Stimulated activated CD8-positive, alpha-beta memory T cell treated with anti-CD3 and anti-CD28 coated beads, Interleukin-15, amount 100 ng/mL, for 24 hours (primary cell): Measurements from ENCODE around the gene PACSIN1.

Source experiments
- DNase-seq: peaks from one replicate; pipeline ENCODE4 v3.0.0-alpha.2; 2020; ENCODE audit warnings: low read depth

PACSIN1 gene

DNA sequence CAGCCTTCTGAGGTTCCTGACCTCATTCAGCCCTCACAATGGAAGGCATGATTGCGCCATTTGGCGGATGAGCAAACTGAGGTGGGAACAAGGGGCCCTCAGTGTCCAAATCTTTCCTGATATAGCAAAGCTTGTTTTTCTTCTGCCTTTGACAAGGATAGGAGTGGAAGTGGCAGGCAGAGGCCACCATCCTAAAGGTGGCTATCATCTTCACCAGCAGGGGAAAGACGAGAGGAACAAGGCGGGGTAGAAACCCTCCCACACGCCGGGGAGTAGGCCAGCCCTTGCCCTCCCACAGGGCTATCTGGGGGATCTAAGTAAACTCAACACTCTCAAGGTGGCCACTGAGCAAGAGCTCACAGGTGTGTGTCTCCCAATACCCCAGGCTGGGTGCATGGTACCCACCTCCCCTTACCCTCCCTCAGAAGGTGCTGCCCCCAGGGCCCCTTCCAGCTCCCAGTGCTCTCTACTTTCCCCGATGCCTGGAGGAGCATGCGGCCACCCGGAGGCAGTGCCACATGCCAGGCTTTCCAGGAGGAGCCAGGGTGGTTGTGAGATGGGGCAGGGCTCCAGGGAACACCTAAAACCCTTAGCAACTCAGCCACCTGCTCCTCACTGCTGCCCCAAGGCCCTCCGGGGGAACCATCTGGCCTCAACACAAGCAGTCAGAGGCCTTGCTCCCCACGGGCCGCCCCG lies 79.0 kb downstream of the PACSIN1 start:
- no peak for DNase-seq

DNA sequence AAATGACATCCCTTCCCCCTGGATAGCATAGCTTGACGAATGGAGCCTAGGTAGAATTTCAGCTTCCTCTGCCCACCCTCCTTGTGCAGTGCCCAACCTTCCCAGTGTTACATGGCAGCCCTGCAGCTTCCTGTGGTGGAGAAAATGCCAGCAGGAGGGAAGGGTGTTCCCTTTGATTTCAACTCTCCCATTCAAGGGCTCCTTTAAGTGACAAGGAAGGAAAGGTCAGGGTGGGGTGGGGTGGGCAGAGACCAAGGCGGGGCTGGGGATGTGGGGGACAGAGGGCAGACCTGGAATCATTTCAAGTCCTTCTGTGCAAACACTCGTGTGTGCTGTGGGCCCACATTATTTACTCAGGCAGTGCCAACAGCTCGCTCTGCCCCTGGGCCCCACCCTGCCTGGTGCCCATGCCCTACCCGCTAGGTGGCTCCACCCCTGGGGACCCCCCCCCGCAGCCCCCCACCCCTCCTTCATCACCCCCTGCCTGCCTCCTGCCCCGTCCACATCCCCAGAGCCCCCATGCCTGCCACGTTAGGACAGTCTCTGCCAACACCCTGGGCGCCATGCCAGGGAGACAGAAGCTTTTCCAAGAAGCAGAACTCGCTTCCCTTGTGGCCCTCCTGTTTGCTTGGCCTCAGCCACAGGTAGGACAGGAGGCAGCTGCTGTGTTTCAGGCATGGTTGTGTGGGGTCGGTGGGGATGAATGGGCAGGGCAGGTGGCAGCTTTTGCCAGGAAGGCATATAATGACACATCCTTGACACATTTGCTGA lies 80.9 kb downstream of the PACSIN1 start:
- DNase-seq = no peak

DNA sequence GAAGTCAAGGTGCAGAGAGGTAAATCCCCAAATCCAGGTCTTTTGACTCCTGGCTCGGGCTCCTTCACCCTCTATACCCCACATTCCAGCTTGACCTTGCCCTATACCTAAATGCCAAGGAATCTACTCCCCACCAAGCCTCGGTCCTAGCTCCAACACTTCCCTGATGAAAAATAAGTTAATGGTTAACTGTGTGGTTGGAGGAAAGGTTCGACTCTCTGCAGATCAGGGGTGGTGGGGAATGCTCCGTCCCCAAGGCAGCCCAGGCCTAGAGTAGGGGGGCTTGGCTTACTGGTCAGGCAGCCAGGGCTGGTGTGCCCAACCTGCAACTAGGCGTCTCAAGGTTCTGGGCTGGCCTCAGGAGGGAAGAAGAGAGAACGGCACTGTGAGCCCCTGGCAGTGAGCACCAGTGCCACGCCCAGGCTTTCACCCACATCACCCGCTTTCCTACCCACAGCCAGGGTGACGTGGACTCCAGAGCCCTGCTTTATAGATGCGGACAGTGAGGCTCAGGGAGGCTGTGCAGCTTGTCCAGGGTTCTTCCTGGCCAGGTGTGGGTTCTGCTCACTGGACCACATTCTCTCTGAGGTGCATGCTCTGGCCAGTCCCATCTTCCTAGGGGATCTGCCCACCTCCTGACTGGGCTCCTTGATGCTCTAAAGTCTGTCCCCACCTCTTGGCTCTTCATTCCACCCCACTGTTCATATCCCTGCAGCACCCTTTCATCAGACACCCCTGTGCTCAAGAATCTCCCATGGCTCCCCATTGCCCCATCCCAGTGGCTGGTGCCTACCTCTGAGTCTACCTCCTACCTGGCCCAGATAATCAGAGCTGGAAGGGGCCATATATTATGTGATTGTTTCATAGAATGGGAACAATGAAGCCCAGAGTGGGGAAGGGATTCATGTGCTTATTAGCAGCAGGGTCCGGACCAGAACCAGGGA lies 82.1 kb downstream of the PACSIN1 start:
- no peak for DNase-seq

DNA sequence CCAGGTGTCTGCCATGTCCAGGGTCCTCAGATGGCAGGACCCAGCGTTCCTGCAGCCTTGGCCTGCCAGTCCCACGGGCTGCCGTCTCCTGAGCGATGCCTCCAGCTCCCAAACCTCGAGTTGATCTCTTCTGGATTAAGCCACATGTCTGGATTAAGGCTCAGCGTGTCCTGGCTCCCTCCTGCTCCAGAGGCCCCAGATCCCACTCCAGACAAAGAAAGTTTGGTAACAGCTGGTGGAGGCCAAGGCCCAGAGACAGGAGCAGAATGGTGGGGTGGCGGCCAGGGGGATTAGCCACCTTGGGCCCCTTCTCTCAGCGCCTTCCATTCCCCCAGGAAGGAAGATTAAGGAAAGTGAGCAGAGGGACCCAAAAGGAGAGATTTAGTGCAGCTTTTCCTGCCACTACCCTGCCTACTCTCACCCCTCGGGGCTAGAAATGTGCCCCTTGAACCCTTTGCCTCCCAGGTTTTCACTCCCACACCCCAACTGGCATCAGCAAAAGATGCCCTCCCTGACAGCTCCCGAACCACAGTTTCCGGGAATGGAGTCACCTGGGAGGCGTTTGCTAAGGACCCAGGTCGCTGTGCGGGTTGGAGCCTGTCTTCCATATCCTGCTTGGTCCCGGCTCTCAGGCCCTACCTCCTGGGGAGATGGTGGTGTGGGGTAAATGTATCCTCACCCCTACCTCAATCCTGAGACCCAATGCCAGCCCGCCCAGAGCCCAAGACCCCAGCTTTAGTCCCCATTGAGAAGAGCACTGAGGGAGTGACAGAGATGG lies 83.3 kb downstream of the PACSIN1 start:
- no peak for DNase-seq

DNA sequence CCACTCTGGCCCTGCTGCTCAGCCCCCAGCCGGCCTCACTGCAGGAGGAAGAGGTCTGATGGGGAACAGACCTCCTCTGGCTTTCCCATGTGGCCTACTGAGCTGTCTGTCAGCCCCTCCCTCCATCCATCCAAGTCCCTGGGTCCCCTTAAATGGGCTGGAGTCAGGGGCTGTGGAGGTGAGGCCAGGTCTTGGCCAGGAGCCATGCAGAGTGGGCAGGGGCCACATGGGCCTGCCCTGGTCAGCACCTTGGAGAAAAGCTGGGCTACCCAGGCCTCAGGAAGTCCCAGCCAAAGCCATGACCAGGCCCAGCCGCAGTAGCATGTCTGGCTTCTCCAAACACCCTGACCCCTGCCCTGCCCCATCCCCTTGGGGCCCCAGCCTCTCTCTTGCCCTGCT lies 83.9 kb downstream of the PACSIN1 start:
- DNase-seq = no peak

DNA sequence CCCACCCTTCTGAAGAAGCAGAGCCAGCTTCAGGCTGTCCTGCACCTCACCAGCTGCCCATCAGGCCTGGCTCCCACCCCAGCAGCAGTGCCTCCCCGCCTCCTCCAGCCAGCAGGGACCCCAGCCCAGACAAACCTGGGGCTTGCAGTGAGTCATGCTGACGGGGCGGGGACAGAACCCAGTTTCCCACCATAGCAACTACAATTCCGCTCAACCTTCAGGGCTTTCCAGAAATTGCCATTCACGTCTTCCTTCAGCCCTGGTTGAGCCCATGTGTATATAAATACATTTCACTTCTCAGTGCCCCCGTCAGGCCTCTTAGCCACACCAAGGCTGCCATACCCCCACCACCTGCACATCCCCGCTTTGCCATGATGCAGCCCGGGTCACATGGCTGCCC lies 85.8 kb downstream of the PACSIN1 start:
- DNase-seq = no peak

DNA sequence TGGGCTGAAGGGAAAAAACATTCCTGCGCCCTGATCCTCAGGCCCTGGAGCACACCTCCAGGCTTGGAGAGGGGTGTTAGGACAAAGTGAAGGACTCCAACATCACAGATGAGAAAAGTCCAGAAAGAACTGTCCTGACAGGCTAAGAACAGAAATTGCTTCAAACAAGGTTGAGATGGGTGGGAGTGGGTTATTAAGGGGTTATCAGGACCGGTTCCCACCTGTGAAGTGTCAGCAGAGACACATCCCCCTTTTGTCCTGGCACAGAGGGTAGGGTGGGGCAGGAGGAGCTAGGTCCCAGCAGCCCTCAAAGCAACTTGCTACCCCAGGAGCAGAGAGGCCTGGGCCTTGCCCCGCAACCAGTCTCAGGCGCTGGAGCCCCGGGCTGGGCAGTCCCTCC lies 86.7 kb downstream of the PACSIN1 start:
- no peak for DNase-seq

DNA sequence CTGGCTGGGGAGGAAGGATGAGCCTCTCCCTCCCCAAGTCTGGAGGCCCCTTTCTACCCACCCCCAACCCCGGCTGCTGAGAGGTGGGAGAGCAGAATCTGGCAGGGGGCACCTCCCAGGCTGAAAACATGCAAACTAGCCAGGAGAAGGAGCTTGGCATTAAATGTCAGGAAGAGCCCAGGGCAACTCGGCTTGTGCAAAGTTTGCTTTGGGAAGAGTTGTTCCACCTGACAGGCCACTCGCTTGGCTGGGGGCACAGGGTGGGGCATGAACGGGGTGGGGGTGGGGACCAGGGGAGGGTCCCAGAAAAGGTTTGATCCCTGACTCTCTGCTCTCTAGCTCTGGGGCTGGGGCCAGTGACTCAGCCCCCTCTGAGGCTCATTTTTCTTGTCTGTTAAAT lies 87.3 kb downstream of the PACSIN1 start:
- DNase-seq = no peak

DNA sequence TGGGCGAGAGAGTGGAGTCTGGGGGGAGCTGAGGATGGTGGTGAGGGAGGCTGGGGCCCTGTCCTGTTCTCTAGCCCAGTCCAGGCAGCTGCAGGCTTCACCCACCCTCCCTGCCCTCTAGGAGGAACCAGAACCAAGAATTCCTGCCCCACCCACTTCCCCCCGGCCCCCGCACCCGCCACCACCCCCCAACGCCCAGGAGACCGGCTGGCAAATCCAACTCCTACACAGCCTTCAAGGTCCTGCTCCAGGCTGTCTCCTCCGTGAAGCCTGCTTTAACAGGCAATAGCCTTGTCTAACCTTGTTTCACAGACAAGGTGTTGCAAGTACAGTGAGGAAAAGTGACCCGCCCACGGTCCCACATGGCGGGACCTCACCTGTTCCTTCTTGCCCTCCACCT lies 87.9 kb downstream of the PACSIN1 start:
- DNase-seq = no peak

DNA sequence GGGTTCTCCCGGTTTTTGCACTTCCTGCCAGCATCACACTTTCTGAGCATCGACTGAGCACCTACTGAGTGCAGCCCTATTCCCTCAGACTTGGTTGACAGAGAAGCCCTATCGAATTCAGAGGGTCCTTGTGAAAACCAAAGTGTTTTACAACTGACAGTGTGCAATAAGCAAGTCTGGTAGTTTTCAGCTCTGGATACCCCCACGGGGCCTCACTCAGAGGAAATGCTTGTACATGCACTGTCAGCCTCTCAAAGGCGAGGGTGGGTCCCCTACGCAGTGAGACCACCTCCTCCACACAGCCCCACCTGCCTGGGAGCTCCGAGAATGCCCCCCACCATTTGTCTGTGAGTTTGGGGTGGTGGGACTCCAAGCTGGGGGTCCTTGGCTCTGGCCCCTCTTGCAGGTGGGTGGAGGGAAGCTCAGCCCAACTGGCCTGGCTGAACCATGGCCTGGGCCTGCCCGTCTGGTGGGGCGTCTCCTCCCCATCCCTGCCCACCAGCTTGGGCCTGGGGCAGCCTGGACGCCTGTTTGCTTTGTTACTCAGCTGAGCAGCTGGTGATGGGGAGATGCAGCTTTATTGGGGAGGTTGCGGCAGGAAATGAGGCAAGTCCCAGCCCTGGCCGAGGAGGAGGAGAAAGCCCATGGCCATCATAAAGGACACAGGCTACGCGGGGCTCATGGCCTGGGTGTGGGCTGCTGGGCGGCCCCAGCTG lies 88.6 kb downstream of the PACSIN1 start:
- no peak for DNase-seq

DNA sequence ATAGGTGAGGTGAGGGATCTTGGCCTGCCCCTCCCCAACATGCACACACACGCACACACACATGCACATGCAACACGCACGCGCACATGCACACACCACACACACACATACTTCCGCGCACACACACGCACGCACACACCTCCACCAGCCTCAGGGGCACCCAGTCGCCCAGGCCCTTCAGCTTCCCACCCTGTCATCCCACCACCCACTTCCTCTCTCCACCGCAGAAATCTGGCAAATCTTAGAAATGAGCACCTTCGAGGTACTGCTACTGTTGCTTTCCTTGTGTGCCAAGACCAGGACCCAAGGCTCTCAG lies 89.1 kb downstream of the PACSIN1 start:
- DNase-seq = no peak

DNA sequence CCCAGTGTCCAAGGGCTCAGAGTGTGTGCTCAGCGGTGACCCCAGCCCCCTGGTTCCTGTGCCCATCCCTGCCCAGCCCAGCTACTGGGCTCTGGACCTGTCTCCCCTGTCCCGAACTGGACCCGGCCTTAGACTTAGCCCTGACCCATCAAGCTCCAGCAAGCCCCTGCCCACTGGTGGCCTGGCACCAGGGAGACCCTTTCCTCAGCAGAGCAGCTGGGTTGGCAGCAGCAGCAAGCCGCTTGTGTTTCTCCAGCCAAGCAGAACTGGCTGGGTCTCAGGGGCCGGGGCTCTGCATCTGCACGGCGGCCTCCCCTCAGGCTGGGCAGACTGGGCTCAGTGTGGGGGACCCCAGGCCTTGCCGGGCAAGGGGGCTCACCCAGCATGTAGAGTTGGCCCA lies 89.5 kb downstream of the PACSIN1 start:
- DNase-seq = no peak

DNA sequence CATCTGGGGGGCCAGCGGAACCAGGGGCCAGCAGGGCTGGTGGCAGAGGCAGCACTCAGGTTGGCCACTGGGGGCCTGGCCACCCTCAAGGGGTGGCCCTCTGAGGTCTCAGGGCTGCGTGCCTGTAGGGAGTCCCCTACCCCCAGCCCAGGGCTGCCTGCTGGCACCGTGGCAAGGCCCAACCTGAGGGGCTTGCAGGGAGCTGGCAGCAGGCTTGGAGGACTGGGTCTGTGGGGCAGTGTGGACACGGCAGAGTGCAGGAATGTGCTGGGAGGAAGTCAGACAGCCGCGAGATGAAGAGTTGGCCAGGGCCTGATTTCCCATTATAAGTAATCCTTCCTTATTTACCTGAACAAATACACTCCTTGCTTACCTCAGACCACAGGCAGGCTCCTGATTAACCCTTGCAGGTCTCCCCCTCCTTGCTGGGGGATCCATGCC lies 90.2 kb downstream of the PACSIN1 start, which contains the start of gene SPDEF:
Gene SPDEF, minus strand, starts transcription at position 299 of the 441 bp plus-strand sequence. CDS start 11,874 bp downstream, outside the sequence.
- DNase-seq = no peak

DNA sequence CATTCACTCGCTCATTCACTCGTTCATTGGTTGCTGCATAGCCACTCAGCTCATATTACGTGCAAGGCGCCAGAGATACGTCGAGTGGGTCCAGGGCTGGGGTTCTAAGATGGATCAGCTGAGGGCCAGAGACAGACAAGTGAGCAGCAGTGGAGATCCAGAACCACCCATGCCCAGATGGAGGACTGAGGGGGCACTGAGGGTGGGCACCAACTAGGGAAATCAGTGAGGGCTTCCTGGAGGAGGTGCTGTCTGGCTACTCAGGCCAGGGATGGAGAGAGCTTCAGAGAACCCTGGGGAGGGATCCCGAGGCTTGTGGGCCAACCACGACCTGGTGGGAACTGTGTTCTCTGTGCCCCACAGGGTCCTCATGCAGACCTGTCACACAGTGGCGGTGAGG lies 90.6 kb downstream of the PACSIN1 start:
- no peak for DNase-seq

DNA sequence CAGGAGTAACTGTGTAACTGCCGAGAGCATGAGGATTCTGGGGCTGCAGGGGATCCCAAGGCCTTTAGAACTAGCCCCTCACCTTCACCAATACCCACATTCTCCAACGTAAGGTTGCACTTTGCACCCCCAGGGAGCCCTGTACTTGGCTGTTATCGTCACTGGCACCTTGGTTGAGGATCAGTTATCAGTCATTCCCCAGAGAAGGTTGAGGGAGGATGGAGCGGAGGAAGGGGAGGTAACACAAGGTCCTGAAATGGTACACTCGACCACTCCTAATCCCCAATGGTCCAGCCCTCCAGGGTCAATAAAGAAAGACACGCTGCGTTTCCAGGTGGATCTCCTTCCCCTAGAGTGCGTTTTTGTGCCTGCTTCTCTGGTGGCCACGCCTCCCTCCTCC lies 91.4 kb downstream of the PACSIN1 start:
- no peak for DNase-seq

DNA sequence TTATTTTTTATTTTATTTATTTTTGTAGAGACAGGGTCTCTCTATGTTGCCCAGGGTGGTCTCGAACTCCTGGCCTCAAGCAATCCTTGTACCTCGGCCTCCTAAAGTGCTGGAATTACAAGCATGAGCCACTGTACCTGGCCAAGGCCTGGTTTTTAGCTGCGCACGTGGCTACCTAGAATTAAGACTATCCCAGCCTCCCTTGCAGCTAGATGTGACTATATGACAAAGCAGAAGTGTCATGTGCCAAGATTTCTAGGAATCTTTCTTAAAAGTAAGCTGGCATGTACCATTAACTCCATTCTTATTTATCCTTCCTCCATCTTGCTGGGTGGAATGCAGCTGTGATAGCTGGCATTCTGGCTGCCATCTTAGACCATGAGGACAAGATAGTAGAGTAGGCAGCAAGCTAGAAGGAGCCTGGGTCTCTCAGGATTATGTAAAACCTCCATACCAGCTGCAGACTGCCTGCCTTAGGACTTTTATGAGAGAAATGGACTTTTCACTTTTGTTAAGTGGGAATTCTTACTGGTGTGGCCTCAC lies 92.4 kb downstream of the PACSIN1 start:
- DNase-seq = no peak

DNA sequence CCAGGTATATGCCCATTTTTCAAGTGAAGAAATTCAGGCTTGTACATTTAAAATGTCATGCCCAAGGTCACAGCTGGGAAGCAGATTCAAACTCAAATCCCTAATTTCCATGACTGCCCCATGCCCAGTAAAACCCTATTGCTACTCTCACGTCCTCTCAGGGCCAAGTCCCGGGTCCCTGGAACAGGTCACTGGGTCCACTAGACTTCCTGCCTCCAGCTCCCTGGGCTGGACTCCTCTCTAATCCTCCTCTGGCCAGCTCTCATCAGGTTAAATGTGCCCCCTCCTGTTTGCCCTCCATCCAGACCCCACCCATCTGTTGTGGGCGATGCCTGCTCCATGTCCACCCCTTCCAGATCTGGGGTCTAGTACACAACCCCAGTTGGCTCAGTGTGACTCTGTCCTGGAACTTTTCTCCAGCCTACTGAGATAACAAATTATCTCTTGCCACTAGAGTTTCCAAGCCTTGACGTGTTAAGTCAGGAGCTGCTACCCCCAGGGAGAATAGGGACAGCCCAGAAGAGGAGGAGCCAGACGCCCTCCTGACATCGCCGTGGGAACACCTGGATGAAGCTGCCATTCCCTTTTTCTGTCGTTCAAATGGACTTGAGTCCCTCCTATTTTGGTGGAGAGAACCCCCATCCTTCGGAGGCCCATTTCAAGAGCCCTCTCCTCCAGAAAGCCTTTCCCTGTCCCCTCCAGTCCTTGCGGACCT lies 93.9 kb downstream of the PACSIN1 start:
- DNase-seq = no peak

DNA sequence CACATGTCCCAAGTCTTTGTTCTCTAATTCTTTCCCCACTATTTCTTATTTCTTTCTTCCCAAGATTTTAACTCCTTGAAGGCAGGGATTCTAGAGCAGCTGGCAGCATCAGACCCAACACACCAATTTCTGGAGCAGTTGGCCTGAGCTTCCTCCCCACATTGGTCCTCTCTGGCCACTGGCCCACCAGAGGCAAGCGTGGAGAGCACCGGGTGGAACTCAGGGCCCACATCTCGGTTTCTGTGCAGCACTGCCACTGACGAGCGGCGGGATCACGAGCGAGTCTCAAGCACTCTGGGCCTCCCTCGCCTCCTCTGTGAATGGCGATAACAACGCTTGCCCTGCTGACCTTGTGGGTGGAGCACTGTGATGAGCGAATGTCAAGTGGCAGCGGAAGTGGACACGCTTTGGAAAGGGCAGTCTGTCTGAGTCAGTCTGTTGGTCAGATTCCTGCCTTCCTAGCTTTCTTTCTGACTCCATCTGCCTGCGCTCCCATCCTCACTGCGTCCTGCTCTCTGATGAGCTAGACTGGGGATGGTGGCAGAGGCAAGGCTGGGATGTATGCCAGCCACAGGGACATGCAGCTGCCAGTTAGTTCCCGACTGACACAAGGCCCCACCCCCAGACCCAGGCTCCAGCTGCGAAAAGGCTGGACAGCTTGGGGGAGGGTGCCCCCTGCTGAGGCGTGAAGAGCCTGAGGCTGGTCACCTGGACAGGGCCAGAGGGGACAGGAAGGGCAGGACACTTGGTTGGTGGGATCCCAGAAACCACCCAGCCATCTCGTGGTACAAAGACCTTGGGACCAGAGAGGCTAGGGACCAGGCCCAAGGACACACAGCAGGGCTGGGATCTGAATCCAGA lies 94.7 kb downstream of the PACSIN1 start:
- DNase-seq = no peak

DNA sequence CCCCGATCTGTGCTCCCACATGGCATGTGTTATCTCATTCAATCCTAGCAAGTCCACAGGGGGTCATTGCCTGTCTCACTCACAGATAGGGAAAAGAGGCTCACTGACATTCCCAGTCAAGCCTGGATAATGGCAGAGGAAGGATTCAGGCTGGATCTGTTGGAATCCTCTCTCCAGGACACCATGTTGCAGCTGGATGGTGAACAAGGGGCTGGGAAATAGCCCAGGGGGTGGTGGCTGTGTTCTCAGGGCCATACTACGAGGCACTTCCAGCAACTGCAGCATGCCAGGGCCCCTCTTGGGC lies 95.3 kb downstream of the PACSIN1 start:
- DNase-seq = no peak
